ENCODE measurements around the gene ADCY1. TPM values are rescaled to one million over a fixed set of nuclear protein-coding genes. Genes with fewer than 3 reads are reported as not detected.

Gene ADCY1
- total RNA-seq, 1 donor from 2014 or later, result 19.0 TPM

- no peaks in the 10 kb centered on the region for H3K27me3 Mint-ChIP-seq
- peak; percentile 47 for DNase-seq (ENCODE audit: extremely low spot score, unreplicated experiment)
- H3K4me1 Mint-ChIP-seq (ENCODE audit: unreplicated experiment), result no peaks in the 10 kb centered on the region
- no peaks in the 10 kb centered on the region for H3K9me3 Mint-ChIP-seq
- no peak overlapping the region for H3K4me3 Mint-ChIP-seq
- H3K36me3 Mint-ChIP-seq, result no peaks in the 10 kb centered on the region
- no peak for TF ChIP-seq CTCF (conservative IDR thresholded peaks at IDR 0.05)
- H3K27ac Mint-ChIP-seq, result no peak overlapping the region
Observed at GRCh38 chr7:45687185-45687560, 113.0 kb downstream of the ADCY1 start.

DNA sequence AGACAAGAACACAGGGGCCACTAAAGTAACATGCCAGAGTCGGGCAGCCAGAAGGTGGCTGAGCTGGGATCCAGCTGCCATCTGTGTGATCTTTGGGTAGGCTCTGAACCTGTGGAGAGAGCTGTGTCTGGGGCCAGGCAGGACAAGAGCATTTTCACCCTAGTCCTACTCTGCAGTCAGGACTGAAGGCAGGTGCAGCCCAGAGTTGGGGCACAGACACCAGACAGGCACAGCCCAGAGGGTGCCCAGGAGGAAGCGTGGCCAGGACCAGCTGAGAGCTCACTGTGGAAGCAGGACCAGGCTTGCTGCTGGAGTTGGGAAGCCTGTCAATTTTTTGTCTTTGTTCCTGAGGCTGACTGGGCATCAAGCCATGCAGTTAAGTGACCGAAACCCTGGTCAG is 113.6 kb downstream of the ADCY1 start:
- TF ChIP-seq CTCF (conservative IDR thresholded peaks at IDR 0.05), result no peak
- Mint-ChIP-seq H3K4me3 (no peak overlapping the region), H3K27ac (no peak overlapping the region), H3K36me3 (no peaks in the 10 kb centered on the region), H3K27me3 (no peaks in the 10 kb centered on the region), H3K4me1 (ENCODE audit: unreplicated experiment) (no peaks in the 10 kb centered on the region), H3K9me3 (no peaks in the 10 kb centered on the region)
- DNase-seq (ENCODE audit: extremely low spot score, unreplicated experiment), result peak; percentile 24

GRCh38 chr7:45688382-45688781 is 114.2 kb downstream of the ADCY1 start:
- H3K4me3 Mint-ChIP-seq, result no peak overlapping the region
- H3K36me3 Mint-ChIP-seq, result no peaks in the 10 kb centered on the region
- H3K9me3 Mint-ChIP-seq, result no peaks in the 10 kb centered on the region
- no peaks in the 10 kb centered on the region for H3K4me1 Mint-ChIP-seq (ENCODE audit: unreplicated experiment)
- no peak overlapping the region for H3K27ac Mint-ChIP-seq
- no peaks in the 10 kb centered on the region for H3K27me3 Mint-ChIP-seq
- TF ChIP-seq CTCF (conservative IDR thresholded peaks at IDR 0.05), result no peak
- DNase-seq (ENCODE audit: extremely low spot score, unreplicated experiment), result no peak

DNA sequence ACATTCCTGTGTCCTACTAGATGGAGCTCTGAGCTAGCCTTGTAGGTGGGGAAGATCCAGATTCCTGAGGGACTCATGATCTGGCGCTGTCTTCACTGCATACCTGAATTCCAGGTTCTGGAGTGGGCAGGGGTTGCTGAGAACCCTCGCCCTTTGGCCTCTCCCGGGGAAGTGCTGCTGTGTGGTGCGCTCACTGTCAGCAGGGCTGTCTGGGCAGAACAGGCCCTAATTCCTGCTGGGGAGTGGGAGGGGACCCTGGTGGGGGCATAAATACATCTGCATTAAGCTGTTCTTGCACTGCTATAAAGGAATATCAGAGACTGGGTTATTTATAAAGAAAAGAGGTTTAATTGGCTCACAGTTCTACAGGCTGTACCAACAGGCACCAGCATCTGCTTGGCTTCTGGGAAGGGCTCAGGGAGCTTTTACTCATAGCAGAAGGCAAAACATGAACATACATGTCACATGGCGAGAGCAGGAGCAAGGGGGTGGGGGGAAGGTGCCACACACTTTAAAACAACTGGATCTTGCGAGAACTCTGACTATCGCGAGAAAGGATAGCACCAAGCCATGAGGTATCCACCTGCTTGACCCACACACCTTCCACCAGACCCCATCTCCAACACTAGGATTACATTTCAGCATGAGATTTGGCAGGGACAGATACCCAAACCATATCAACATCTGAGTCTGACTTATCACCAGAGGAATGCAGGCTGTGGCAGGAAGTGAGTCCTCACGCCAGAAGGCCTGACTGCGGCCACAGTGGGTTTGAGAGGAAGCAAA is 115.0 kb downstream of the ADCY1 start:
- H3K27me3 Mint-ChIP-seq, result no peaks in the 10 kb centered on the region
- no peak for TF ChIP-seq CTCF (conservative IDR thresholded peaks at IDR 0.05)
- H3K9me3 Mint-ChIP-seq, result no peaks in the 10 kb centered on the region
- no peaks in the 10 kb centered on the region for H3K4me1 Mint-ChIP-seq (ENCODE audit: unreplicated experiment)
- peak overlapping the region; percentile 55 for H3K27ac Mint-ChIP-seq
- H3K4me3 Mint-ChIP-seq, result no peak overlapping the region
- DNase-seq (ENCODE audit: extremely low spot score, unreplicated experiment), result peak; percentile 55
- H3K36me3 Mint-ChIP-seq, result no peaks in the 10 kb centered on the region

DNA sequence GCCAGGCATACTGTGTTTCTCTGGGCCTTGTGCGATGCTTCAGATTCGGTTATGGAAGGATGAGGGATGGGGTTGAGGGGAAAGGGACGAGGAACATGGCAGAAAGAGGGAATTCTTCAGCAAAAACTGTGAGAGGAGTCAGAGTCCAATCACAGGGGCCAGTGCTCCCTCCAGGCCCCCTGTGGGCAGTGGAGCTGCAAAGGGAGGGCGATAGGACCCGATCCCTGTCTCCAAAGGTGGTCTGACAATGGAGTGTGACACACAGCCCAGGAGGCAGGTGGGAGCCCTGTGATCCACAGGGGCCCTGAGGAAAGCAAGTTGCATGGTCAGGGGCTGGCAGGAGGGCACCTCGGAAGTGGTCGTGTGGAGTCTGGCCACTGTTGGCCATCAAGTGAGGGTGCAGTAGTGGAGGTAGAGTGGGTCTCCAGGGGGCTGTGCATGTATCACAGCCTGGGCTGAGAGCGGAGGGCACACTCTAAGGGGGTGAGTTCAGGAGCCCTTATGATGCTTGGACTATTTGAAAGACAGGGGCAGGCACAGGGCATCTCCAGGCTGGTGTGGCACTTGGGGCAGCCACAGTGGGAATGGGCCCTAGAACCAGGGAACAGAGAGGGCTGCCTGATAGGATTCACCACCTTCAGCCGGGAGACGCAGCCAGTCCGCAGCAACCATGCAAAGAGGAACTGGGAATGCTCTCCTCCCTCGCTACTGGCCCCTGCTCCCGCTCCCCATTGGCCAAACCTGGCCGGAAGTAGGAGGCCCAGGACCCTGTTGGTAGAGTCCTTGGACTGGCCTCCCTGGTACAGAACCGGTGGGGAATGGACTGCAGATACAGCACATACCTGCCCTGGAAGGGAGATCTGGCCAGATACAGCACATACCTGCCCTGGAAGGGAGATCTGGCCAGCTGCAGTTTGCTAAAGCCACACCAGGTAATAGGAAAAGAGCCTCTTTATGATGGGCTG is 115.9 kb downstream of the ADCY1 start:
- Mint-ChIP-seq H3K4me3 (no peak overlapping the region), H3K9me3 (no peaks in the 10 kb centered on the region), H3K27me3 (no peaks in the 10 kb centered on the region), H3K36me3 (no peaks in the 10 kb centered on the region), H3K4me1 (ENCODE audit: unreplicated experiment) (no peaks in the 10 kb centered on the region), H3K27ac (peak overlapping the region; percentile 55)
- TF ChIP-seq CTCF (conservative IDR thresholded peaks at IDR 0.05), result no peak
- peak; percentile 54 for DNase-seq (ENCODE audit: extremely low spot score, unreplicated experiment)
